Heart right ventricle (tissue), 16 donors: ENCODE results near the gene AIPL1. TPM values are rescaled to one million over a fixed set of nuclear protein-coding genes. Genes with fewer than 3 reads are reported as not detected.

Experiments
- ATAC-seq, 8 donors: fragments of 200-7000 bp; cut with Tn5 transposase; one replicate each; pipeline ENCODE4 v1.9.1; 2020; ENCODE audit warnings: mild to moderate bottlenecking in 8 of 8, moderate library complexity in 8 of 8, moderate number of reproducible peaks in 1 of 8
- DNase-seq, 2 donors: peaks; one replicate each; pipeline ENCODE4 v3.0.0-alpha.2; 2020
- H3K27ac ChIP-seq, 10 donors: fragments of 200-600 bp; sonication (generic) in 2 of 10; one replicate each; pipeline versions ENCODE4 v1.5.0 to v1.8.0; 2020 to 2022; ENCODE audit warnings: mild to moderate bottlenecking in 3 of 10
- H3K27me3 ChIP-seq, 7 donors: fragments of 200-600 bp; one replicate each; pipeline ENCODE4 v1.8.0; 2021 to 2022; ENCODE audit warnings: mild to moderate bottlenecking in 2 of 7
- H3K36me3 ChIP-seq, 9 donors: fragments of 200-600 bp; sonication (generic) in 1 of 9; one replicate each; pipeline versions ENCODE4 v1.5.0 to v1.8.0; 2020 to 2022; ENCODE audit warnings: mild to moderate bottlenecking in 2 of 9
- H3K4me1 ChIP-seq, 9 donors: fragments of 200-600 bp; sonication (generic) in 1 of 9; one replicate each; pipeline versions ENCODE4 v1.5.0 to v1.8.0; 2020 to 2022; ENCODE audit warnings: mild to moderate bottlenecking in 4 of 9
- H3K4me3 ChIP-seq, 10 donors: fragments of 200-600 bp; sonication (generic) in 2 of 10; one replicate each; pipeline versions ENCODE4 v1.5.0 to v1.8.0; 2020 to 2022; ENCODE audit warnings: mild to moderate bottlenecking in 7 of 10, moderate library complexity in 2 of 10
- H3K9me3 ChIP-seq, 11 donors: fragments of 200-600 bp in 10 of 11; sonication (generic) in 2 of 11; one replicate each; pipeline versions ENCODE4 v1.5.0 to v1.8.0; 2013 to 2022; ENCODE audit warnings: mild to moderate bottlenecking in 2 of 11, control low read depth in 1 of 11, moderate library complexity in 1 of 11
- WGBS, 2 donors: extraction: QIAGEN DNeasy Blood & Tissue Kit; methylation state at CpG; one replicate each; pipeline ENCODE4 v1.1.7; 2013; ENCODE audit warnings: inconsistent platforms in 1 of 2; 5-methylcytosine and 5-hydroxymethylcytosine counted together
- intact Hi-C, 10 donors: fragments of 100-400 bp; cut with DNase I; formaldehyde crosslinking; loops; one replicate each; pipeline versions ENCODE4 v1.11.1 to v1.14.2; 2022
- polyA plus RNA-seq, 2 donors: library from polyadenylated mRNA; stranded (reverse); fragments of 200-250 nt; gene quantifications; one replicate each; pipeline ENCODE4 v1.2.3, GENCODE V29; 2013
- total RNA-seq, 10 donors: library from RNA; stranded (reverse); fragmentation: NEBNext Ultra II Directional in 3 of 10; extraction: Animal tissue kit (Norgen Biotek cat#: 25700) in 3 of 10; gene quantifications; one replicate each; pipeline versions ENCODE4 v1.2.1 to v1.2.4, GENCODE V29; 2021 to 2023
- TF ChIP-seq, protein P1 (sequence below), 9 donors: fragments of 200-600 bp; sonication (generic) in 2 of 9; IDR thresholded peaks; one replicate each; pipeline versions ENCODE4 v1.5.0 to v1.8.0; 2021 to 2022; ENCODE audit warnings: antibody characterized with exemption in 9 of 9, mild to moderate bottlenecking in 5 of 9, moderate library complexity in 1 of 9
- donor health status: Arrhythmogenic right ventricular cardiomyopathy.
- donor health status: ischemic (EF 13 %, LVEDD 7.1; RV severe dilation, severe dysfunction).
- donor health status: healthy with polysubstance abuse.
- donor health status: DM: no; HTN: yes; CAD: no.
- donor health status: DM: no; HTN: no; CAD: no.
- donor health status: ischemic (EF 25% LVEDD 6.9; RV normal size, moderate dysfunction).
- donor health status: ischemic (EF 25% LVEDD 5.7; RV mildly dilated, moderate dysfunction).
- donor health status: healthy.
- donor health status: DM: yes; HTN: yes; CAD: no.
- donor health status: Ischemic cardiomyopathy.
- donor health status: ischemic (EF 35%, LVEDD 5.7; RV mildly dilated, moderate dysfunction).
- donor health status: nonischemic (EF 11% LVEDD 7.7; RV severe dilation, severe dysfunction).
- donor health status: DM: yes; HTN: yes; CAD: no.
- donor health status: PGD.
- donor health status: ischemic (EF 29% LVEDD 5.4; RV normal size, mild dysfunction).
- donor health status: nonischemic (EF 23%, LVEDD 6.1; RV moderate dilation, normal function).

AIPL1 gene
- total and polyA plus RNA-seq, 12 donors, result 0.01 TPM; not detected in 11

DNA sequence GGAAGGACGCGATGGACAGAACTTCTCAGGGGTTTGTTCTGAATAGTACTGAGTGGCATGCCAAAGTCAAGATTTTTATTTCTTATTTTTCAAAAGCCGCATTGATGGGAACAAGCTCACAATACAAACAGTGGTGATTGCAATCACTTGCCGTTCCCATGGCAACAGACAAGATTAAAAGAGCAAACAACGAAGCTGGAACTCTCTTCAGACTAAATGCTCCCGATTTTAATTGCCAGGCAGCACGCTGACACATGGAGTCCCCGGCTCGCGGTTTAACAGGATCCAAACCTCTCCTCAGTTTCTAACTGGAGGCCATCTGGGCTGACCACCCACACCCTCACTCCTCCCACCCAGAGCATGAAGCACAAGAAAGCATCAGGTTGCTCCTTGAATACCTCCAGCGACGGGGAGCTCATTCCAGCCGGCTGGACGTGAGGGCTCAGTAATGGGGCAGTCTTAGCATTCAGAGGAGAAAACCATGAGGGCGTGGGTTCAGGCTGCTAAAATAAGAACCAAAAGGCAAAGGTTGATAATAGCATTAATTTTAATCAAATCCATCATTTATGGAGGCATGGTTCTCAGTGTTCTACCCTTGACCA is 41.5 kb downstream of the AIPL1 start:
- WGBS, 2 donors, result 67 to 74% methylated on average over 15 of the region's 15 CpGs
- Histone ChIP-seq H3K4me1 (no peaks in the 10 kb centered on the region), H3K4me3 (no peak overlapping the region), H3K36me3 (no peaks in the 10 kb centered on the region), H3K27me3 (peaks cover 0 to 38% (median 13%) of the 10 kb centered on the region in 7 donors), H3K27ac (no peak overlapping the region), H3K9me3 (peaks cover 0 to 5% (median 0%) of the 10 kb centered on the region in 11 donors)
- intact Hi-C loops, result no loop called here
- ATAC-seq (no peak), DNase-seq (no peak)
- TF ChIP-seq, protein P1, sequence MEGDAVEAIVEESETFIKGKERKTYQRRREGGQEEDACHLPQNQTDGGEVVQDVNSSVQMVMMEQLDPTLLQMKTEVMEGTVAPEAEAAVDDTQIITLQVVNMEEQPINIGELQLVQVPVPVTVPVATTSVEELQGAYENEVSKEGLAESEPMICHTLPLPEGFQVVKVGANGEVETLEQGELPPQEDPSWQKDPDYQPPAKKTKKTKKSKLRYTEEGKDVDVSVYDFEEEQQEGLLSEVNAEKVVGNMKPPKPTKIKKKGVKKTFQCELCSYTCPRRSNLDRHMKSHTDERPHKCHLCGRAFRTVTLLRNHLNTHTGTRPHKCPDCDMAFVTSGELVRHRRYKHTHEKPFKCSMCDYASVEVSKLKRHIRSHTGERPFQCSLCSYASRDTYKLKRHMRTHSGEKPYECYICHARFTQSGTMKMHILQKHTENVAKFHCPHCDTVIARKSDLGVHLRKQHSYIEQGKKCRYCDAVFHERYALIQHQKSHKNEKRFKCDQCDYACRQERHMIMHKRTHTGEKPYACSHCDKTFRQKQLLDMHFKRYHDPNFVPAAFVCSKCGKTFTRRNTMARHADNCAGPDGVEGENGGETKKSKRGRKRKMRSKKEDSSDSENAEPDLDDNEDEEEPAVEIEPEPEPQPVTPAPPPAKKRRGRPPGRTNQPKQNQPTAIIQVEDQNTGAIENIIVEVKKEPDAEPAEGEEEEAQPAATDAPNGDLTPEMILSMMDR (IDR thresholded peaks at IDR 0.05), result no peak

DNA sequence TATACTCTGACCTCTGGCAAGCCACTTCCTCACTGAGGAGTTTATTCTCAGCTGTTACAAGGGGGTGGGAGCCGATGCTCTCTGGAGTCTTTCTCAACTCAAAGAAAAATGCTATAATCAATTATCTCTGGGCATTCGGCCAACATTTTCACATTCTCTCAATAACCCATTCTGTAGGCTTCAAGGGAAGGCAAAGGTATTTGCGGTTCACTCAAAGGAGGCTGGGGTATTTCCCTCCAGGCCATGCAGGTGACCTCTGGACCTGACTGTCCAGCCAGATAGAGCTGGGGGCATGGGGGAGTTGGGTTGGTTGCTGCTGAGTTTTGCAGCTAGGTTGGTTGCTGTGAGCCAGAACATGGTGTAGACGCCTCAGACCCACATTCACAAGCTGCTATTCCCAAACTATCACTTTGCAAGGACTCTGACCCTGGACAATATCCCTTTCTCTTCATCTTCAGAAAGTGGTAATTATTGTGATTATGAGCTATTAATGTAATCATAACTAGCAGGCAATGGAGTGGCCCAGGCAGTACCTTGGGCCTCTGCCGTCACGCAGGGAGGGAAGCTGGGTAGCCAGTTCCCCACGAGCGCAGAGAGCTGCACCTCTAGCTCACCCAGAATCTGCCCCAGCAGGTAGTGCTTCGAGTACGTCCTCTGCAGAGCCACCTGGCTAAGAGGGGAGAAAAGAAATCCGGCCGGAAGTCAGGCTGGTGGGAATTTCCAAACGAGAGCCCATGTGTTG is 42.1 kb downstream of the AIPL1 start:
- DNase-seq (no peak), ATAC-seq (no peak)
- H3K9me3 ChIP-seq, result no peaks in the 10 kb centered on the region
- H3K36me3 ChIP-seq, result no peaks in the 10 kb centered on the region
- WGBS, 2 donors, result 58 to 59% methylated on average over 13 of the region's 13 CpGs
- no peak overlapping the region for H3K27ac ChIP-seq
- H3K4me3 ChIP-seq, result no peak overlapping the region
- intact Hi-C loops, result no loop called here
- peaks cover 0 to 38% (median 13%) of the 10 kb centered on the region in 7 donors for H3K27me3 ChIP-seq
- no peaks in the 10 kb centered on the region for H3K4me1 ChIP-seq
- TF ChIP-seq, protein P1 (IDR thresholded peaks at IDR 0.05), result no peak

DNA sequence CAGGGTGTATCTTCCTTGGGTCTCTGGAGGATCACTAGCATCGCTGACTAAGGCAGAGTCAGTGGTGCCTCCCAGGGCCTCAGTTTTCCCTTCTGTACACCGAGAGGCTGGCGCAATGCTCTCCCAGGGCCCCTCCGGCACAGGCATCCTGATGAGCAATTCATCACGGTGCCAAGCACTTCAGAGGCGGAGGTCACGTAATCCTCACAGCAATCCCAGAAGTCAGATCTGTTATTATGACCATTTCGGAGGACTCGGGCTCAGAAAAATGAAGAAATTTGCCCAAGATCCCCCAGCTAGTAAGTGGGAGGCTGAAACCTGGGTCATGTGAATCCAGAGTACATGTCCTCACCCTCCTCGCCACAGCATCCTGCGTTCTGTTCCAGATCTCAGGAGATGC is 46.5 kb downstream of the AIPL1 start:
- Histone ChIP-seq H3K27me3 (peaks cover 0 to 9% (median 7%) of the 10 kb centered on the region in 7 donors), H3K4me1 (no peaks in the 10 kb centered on the region), H3K9me3 (no peaks in the 10 kb centered on the region), H3K27ac (no peak overlapping the region), H3K4me3 (no peak overlapping the region), H3K36me3 (no peaks in the 10 kb centered on the region)
- ATAC-seq (no peak), DNase-seq (no peak)
- intact Hi-C loops, result no loop called here
- WGBS, 2 donors, result 83 to 87% methylated on average over 11 of the region's 11 CpGs
- TF ChIP-seq, protein P1 (IDR thresholded peaks at IDR 0.05), result no peak

DNA sequence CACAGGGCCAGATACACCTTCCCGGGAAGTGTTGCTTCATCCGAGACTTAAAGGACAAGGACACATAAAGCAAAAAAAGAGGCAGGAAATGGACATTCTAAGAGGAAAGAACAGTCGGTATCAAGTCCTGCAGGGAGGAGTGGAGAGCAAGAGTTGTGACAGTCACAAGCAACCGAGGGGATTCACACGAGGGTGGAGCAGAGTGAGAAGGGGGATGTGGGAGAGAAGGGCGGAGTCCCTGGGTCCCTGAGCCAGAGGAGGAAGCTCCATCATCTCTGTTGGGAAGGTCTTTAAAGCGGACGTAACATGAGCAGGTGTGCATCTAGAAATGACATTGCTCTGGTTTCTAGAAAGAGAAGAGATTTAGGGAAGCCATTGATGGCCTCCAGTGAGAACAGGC is 47.1 kb downstream of the AIPL1 start:
- peaks cover 0 to 7% (median 3%) of the 10 kb centered on the region in 7 donors for H3K27me3 ChIP-seq
- TF ChIP-seq, protein P1 (IDR thresholded peaks at IDR 0.05), result no peak
- H3K27ac ChIP-seq, result no peak overlapping the region
- WGBS, 2 donors, result 57 to 63% methylated on average over 8 of the region's 8 CpGs
- H3K4me3 ChIP-seq, result no peak overlapping the region
- no peak for ATAC-seq
- no peaks in the 10 kb centered on the region for H3K36me3 ChIP-seq
- no peaks in the 10 kb centered on the region for H3K9me3 ChIP-seq
- intact Hi-C loops, result no loop called here
- no peaks in the 10 kb centered on the region for H3K4me1 ChIP-seq
- DNase-seq, result no peak
